ENCODE data around the gene CACNA2D4.
"Not testable (repeated sequence)": the region's sequence is repeated elsewhere in the genome, so short reads cannot be mapped to it uniquely, and the experiment has no call there.

The CACNA2D4 gene

DNA sequence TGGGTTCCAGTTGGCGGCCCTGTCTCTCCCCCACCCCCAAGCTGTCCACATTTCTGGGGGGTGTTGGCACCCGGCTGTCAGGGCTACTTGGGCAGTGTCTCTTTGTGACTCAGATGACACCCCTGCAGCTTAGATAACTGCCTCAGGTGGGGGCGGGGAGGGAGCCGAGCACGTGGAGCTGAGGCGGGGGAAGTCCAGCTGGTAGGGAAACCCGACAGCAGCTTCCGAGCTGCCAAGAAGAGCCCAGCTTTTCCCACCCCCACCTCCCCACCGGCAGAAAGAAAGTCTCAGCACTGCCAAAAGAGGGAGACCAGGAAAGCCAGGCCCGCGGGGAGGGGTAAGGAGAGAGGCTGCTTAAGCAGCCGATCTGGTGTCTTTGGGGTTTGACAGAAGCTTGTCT, 96.6 kb downstream of the CACNA2D4 start:
- in situ Hi-C loops (cut with MboI; ENCODE audit: low sequenced_read_pairs): no loop called here

GRCh38 chr12:1820896-1821291, 97.6 kb downstream of the CACNA2D4 start:
- in situ Hi-C loops (cut with MboI; ENCODE audit: low sequenced_read_pairs): no loop called here

- in situ Hi-C loops (cut with MboI; ENCODE audit: low sequenced_read_pairs): no loop called here
Measured at GRCh38 chr12:1820191-1820895, 98.1 kb downstream of the CACNA2D4 start, which contains the start of gene LRTM2. TSS of gene LRTM2 (plus strand) at chr12:1820565. CDS start at chr12:1828149, 7,584 bp downstream.

DNA sequence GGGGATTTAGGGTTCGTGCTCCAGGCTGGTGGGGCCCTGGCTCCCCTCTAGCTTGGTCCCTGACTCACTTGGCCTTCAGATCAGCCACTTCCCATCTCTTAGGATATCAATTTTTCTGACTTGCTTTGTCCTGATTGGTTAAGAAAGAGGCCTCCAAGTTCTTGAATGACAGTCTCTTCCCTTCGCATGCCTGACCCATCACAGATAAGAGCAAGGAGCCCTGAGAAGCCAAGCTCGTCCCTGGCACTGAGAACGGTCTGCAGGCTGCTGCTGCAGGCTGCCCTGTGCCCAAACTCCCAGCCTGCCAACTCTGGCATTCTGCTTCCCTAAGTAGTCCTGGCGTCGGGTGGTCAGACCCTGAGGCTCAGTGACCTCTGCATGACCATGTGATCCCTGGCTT, 98.9 kb downstream of the CACNA2D4 start:
- in situ Hi-C loops (cut with MboI; ENCODE audit: low sequenced_read_pairs): no loop called here

DNA sequence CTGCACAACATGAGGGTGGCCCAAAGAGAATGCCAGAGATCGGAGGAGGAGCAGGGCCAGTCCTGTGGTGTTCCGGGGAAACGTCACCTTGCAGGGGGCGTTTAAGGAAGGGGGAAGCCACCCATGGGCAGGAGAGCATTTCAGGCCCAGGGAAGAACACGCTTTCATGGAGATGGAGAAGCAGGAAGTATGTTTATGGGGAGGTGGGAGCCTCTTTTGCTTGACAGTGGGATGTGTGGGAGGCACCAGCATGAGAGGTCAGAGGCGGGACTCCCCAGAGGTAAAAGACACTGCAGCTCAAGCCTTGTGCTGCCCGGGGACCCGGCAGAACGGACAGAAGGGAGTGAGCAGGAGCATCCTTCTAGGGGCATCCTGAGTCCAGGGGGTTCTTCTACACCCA, 99.4 kb downstream of the CACNA2D4 start:
- in situ Hi-C loops (cut with MboI; ENCODE audit: low sequenced_read_pairs): no loop called here

- in situ Hi-C loops (cut with MboI; ENCODE audit: low sequenced_read_pairs): not testable (repeated sequence)
Measured at GRCh38 chr12:1817928-1818327, 100.5 kb downstream of the CACNA2D4 start.

- in situ Hi-C loops (cut with MboI; ENCODE audit: low sequenced_read_pairs): no loop called here
Measured at GRCh38 chr12:1816730-1817348, 101.6 kb downstream of the CACNA2D4 start.

GRCh38 chr12:1815814-1816729, 102.4 kb downstream of the CACNA2D4 start:
- in situ Hi-C loops (cut with MboI; ENCODE audit: low sequenced_read_pairs): no loop called here

DNA sequence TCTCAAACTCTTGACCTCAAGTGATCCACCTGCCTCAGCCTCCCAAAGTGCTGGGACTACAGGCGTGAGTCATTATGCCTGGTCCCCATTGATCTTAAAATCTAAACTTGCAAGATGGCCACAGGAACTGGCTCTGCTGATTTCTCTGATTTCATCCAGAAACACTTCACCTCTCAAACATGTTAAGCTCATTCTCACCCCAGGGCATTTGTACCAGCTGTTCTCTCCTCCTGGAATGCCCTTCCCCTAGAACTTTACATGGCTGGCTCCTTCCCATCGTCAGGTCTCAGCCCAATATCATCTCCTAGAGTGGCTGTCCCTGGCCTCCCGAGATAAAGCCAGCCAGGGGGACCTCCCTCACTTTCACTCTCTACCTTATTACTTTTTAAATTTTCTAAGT, 103.3 kb downstream of the CACNA2D4 start:
- in situ Hi-C loops (cut with MboI; ENCODE audit: low sequenced_read_pairs): no loop called here

GRCh38 chr12:1814266-1814665, 104.2 kb downstream of the CACNA2D4 start:
- in situ Hi-C loops (cut with MboI; ENCODE audit: low sequenced_read_pairs): no loop called here

DNA sequence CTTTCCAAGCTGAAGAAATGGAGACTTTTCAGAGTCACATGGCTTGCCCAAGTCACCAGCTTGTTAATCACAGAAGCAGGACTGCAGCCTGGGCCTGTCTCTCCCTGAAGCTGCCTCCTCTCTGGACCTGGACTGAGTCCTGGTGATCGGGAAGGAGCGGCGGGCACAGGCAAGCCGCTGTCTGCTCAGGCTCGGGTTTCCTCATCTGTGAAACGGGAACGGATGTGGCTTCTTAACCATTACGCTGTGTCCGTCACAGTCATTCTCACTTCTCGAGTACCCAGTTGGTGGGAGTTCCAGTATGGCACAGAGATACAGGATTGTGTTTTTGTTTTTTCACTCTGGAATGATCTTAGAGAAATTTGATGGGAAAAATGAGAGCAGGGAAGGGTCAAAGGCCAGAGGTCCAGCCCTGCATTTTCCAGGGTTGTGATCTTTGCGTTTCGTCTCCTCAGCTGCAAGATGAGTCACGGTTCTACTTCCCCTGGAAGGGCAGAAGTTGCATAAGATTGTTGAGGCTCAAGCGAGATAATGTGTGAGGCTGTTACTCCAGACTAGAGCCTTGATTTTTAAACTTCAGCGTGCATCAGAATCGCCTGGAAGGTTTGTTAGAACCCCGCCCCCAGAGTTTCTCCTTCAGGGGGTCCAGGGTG, 105.7 kb downstream of the CACNA2D4 start:
- in situ Hi-C loops (cut with MboI; ENCODE audit: low sequenced_read_pairs): no loop called here

- in situ Hi-C loops (cut with MboI; ENCODE audit: low sequenced_read_pairs): no loop called here
Measured at GRCh38 chr12:1811948-1812291, 106.5 kb downstream of the CACNA2D4 start.

GRCh38 chr12:1811281-1811947, 107.0 kb downstream of the CACNA2D4 start:
- in situ Hi-C loops (cut with MboI; ENCODE audit: low sequenced_read_pairs): no loop called here

DNA sequence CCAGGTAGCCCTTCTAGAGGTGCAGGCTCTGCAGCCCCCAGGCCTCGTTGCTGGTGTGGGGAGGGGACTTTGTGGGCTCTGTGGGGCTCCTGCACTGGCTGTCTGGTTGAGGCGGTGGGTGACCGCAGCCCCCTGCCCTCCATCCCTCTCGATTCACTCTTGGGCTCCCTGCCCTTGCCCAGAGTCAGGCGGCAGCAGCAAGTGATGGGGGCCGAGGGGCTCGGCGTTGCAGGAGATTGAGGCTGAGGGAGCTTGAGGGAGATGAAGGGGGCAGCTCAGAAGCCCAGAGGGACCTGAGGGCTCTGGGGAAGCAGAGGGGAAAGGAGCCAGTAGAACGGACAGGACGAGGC, 107.5 kb downstream of the CACNA2D4 start:
- in situ Hi-C loops (cut with MboI; ENCODE audit: low sequenced_read_pairs): no loop called here

DNA sequence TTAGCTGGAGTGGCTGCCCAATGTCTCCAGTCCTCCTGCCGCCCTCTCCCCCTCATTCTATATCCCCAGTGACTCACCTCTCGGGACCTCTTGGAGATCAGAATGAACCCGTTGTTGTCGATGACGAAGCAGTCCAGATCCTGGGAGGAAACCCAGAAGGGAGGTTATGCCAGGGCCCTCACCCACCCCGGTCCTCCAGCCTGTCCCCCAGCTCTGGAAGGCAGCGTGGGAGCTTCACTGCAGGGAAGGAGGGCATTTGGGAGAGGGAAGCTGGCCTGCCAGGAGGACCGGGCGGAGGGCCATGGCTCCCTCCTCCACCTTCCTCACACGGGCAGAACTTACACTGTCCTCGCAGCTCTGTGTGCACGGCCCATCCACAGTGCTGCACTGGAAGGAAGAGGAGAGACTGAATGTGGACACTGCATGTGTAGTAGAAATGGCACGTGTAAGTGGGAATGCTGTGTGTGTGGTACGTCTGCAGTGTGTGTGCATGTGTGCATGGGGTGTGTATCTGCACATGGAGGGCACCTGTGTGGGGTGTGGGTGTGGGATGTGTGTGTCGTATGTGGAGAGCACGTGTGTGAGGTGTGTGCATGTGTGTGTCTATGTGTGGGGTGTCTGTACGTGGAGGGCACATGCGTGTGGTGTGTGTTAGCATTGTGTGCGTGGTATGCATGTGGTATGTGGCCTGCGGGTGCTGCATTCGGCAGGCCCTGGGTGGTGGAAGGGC, 108.1 kb downstream of the CACNA2D4 start:
- in situ Hi-C loops (cut with MboI; ENCODE audit: low sequenced_read_pairs): no loop called here

DNA sequence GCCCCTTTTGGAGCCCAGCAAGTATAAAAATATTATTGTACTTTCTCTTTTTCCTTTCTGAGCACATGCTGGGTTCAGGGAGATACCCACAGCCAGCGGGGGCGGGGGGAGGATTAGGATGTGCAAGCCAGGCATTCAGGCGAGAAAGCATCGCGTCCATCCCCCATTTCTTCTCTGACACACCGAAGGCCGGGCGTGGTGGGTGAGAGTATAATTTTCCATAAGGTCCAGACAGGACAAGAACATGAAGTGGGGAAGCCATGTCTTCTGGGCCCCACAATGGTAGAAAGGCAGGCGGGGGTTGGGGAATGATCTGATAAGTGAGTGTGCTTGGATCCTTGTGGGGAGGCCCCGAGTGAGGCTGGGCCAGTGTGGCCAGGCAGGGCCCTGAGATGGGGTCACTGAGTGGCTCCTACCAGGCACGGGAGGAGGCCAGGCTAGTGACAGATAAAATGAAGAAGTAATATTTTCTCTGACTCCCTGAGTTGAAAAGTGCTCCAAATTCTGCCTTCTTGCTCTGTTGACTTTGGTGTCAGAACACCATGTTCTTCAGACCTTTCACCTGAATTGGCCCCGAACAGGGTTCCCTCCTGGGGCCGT, 108.8 kb downstream of the CACNA2D4 start:
- in situ Hi-C loops (cut with MboI; ENCODE audit: low sequenced_read_pairs): loop anchor here (5.0 kb wide), 1 partner anchor 118 kb away; no protein-coding TSS in a partner anchor

- in situ Hi-C loops (cut with MboI; ENCODE audit: low sequenced_read_pairs): loop anchor here (5.0 kb wide), 1 partner anchor 118 kb away; no protein-coding TSS in a partner anchor
Measured at GRCh38 chr12:1808798-1809480, 109.5 kb downstream of the CACNA2D4 start.

- in situ Hi-C loops (cut with MboI; ENCODE audit: low sequenced_read_pairs): loop anchor here (5.0 kb wide), 1 partner anchor 119 kb away; no protein-coding TSS in a partner anchor
Measured at GRCh38 chr12:1808036-1808797, 110.2 kb downstream of the CACNA2D4 start.
